Measurements from ENCODE around the gene ZNF827. TPM values are rescaled to one million over a fixed set of nuclear protein-coding genes. Genes with fewer than 3 reads are reported as not detected.

Gene ZNF827
- total RNA-seq, 2 donors from 2014 or later: 5.4 to 13.8 TPM

GRCh38 chr4:145960012-145960411, 21.4 kb upstream of the ZNF827 start:
- Histone ChIP-seq H3K4me1 (no peaks in the 10 kb centered on the region), H3K27me3 (no peaks in the 10 kb centered on the region), H3K27ac (no peak overlapping the region), H3K36me3 (replicated peaks in 1 of 2; ENCODE audit: insufficient read depth in 1 of 2, low read depth in 2 of 2) (no peaks in the 10 kb centered on the region), H3K9me3 (no peaks in the 10 kb centered on the region), H3K4me3 (no peak overlapping the region)
- intact Hi-C loops (cut with DNase I): no loop called here
- ATAC-seq: no peak
- no peak for DNase-seq
- TF ChIP-seq CTCF (IDR thresholded peaks at IDR 0.05): no peak
- no peak for TF ChIP-seq POLR2A (IDR thresholded peaks at IDR 0.05)
- 68 to 69% methylated on average over 2 of the region's 2 CpGs for WGBS, 2 donors

- WGBS, 2 donors: 71 to 75% methylated on average over 1 of the region's 1 CpG
- Histone ChIP-seq H3K9me3 (no peaks in the 10 kb centered on the region), H3K36me3 (replicated peaks in 1 of 2; ENCODE audit: insufficient read depth in 1 of 2, low read depth in 2 of 2) (no peaks in the 10 kb centered on the region), H3K4me1 (no peaks in the 10 kb centered on the region), H3K27me3 (no peaks in the 10 kb centered on the region), H3K27ac (no peak overlapping the region), H3K4me3 (no peak overlapping the region)
- intact Hi-C loops (cut with DNase I): no loop called here
- no peak for TF ChIP-seq POLR2A (IDR thresholded peaks at IDR 0.05)
- TF ChIP-seq CTCF (IDR thresholded peaks at IDR 0.05): no peak
- DNase-seq: no peak
- no peak for ATAC-seq
These were observed 18.7 kb upstream of the ZNF827 start for GRCh38 chr4:145957302-145957701.

GRCh38 chr4:145956288-145956890, 17.8 kb upstream of the ZNF827 start:
- Histone ChIP-seq H3K9me3 (no peaks in the 10 kb centered on the region), H3K27me3 (no peaks in the 10 kb centered on the region), H3K36me3 (replicated peaks in 1 of 2; ENCODE audit: insufficient read depth in 1 of 2, low read depth in 2 of 2) (no peaks in the 10 kb centered on the region), H3K4me1 (no peaks in the 10 kb centered on the region), H3K27ac (no peak overlapping the region), H3K4me3 (no peak overlapping the region)
- DNase-seq (peak; percentile 41 to 47 (median 46)), ATAC-seq (peak; percentile 47)
- intact Hi-C loops (cut with DNase I): no loop called here
- 29 to 37% methylated on average over 3 of the region's 3 CpGs for WGBS, 2 donors
- no peak for TF ChIP-seq POLR2A (IDR thresholded peaks at IDR 0.05)
- TF ChIP-seq CTCF (IDR thresholded peaks at IDR 0.05): peak; percentile 7 to 72 (median 56)

GRCh38 chr4:145954924-145955339, 16.3 kb upstream of the ZNF827 start:
- DNase-seq: peak in 3 of 4 donors; percentile 14 to 68 (median 66)
- Histone ChIP-seq H3K4me1 (no peaks in the 10 kb centered on the region), H3K27me3 (no peaks in the 10 kb centered on the region), H3K4me3 (no peak overlapping the region), H3K27ac (no peak overlapping the region), H3K9me3 (no peaks in the 10 kb centered on the region), H3K36me3 (replicated peaks in 1 of 2; ENCODE audit: insufficient read depth in 1 of 2, low read depth in 2 of 2) (no peaks in the 10 kb centered on the region)
- no peak for TF ChIP-seq POLR2A (IDR thresholded peaks at IDR 0.05)
- TF ChIP-seq CTCF (IDR thresholded peaks at IDR 0.05): no peak
- intact Hi-C loops (cut with DNase I): no loop called here
- ATAC-seq: peak; percentile 67
- WGBS, 2 donors: 61% methylated on average over 7 of the region's 7 CpGs

- no peak overlapping the region for H3K4me3 ChIP-seq
- H3K36me3 ChIP-seq (replicated peaks in 1 of 2; ENCODE audit: insufficient read depth in 1 of 2, low read depth in 2 of 2): no peaks in the 10 kb centered on the region
- no peak overlapping the region for H3K27ac ChIP-seq
- 57 to 59% methylated on average over 2 of the region's 2 CpGs for WGBS, 2 donors
- H3K27me3 ChIP-seq: no peaks in the 10 kb centered on the region
- TF ChIP-seq CTCF (IDR thresholded peaks at IDR 0.05) (no peak), POLR2A (IDR thresholded peaks at IDR 0.05) (no peak)
- no peaks in the 10 kb centered on the region for H3K9me3 ChIP-seq
- ATAC-seq: no peak
- intact Hi-C loops (cut with DNase I): no loop called here
- no peaks in the 10 kb centered on the region for H3K4me1 ChIP-seq
- no peak for DNase-seq
These were observed 13.3 kb upstream of the ZNF827 start for GRCh38 chr4:145951931-145952330.
